HepG2 (cell line): ENCODE measurements around the gene LCE7A. TPM values are rescaled to one million over a fixed set of nuclear protein-coding genes. Genes with fewer than 3 reads are reported as not detected.

Source experiments
- ATAC-seq: fragments of 200-7000 bp; cut with Tn5 transposase; 3 replicates; pipeline ENCODE4 v1.9.1; 2020; ENCODE audit warnings: mild to moderate bottlenecking, moderate library complexity
- BruUV-seq: library from RNA; stranded (reverse); fragments of 400-500 nt; replicated peaks from 2 replicates; lab custom pipeline; 2021; lab: Mats Ljungman, UMichigan
- CTCF ChIA-PET: fragments of 300-600 bp; formaldehyde crosslinking; extraction: SDS; loops from one replicate; lab custom pipeline; 2021; ENCODE audit warnings: low total read pairs, inconsistent platforms, low intra/inter-chr PET ratio; lab: Yijun Ruan, JAX
- POLR2A ChIA-PET: fragments of 350-600 bp; sonication (Branson Sonifier 250); formaldehyde crosslinking; loops from one replicate; lab custom pipeline; 2020; ENCODE audit warnings: antibody characterized with exemption, inconsistent platforms; lab: Yijun Ruan, JAX
- DNase-seq: peaks from one replicate; pipeline ENCODE4 v3.0.0-alpha.2; 2015; ENCODE audit warnings: low spot score
- FAIRE-seq: peaks from 3 replicates; lab custom pipeline; 2011; peaks lifted over from hg19 to GRCh38; lab: Jason Lieb, UNC
- H2AFZ ChIP-seq: one replicate; pipeline ENCODE4 v1.6.1; 2011; ENCODE audit warnings: low read length, inconsistent platforms
- H3K27ac ChIP-seq: fragments of 300-600 bp; 3 replicates; pipeline ENCODE4 v1.8.0; 2011; ENCODE audit warnings: mixed run types, mild to moderate bottlenecking, mixed read lengths, low read length, inconsistent platforms; ENCODE audit not compliant: insufficient read depth; ENCODE audit errors: extremely low read length
- H3K27me3 ChIP-seq, 2 experiments: fragments of 200-600 bp in 1 of 2; 2 replicates in 1 of 2; 3 replicates in 1 of 2; pipeline versions ENCODE4 v1.6.0 to v1.8.0; 2011; ENCODE audit warnings: low read length in 2 of 2, mild to moderate bottlenecking in 2 of 2, moderate library complexity in 2 of 2, inconsistent platforms in 1 of 2; ENCODE audit not compliant: insufficient read depth in 2 of 2, control insufficient read depth in 1 of 2
- H3K36me3 ChIP-seq, 2 experiments: fragments of 200-600 bp in 1 of 2; replicated peaks in 1 of 2; 2 replicates in 1 of 2; 3 replicates in 1 of 2; pipeline versions ENCODE4 v1.5.1 to v1.8.0; 2011; ENCODE audit warnings: low read length in 2 of 2, inconsistent platforms in 1 of 2; ENCODE audit not compliant: insufficient read depth in 2 of 2, control insufficient read depth in 1 of 2
- H3K4me1 ChIP-seq: 2 replicates; pipeline ENCODE4 v1.5.1; 2012; ENCODE audit warnings: low read length, inconsistent platforms; ENCODE audit not compliant: insufficient read depth
- H3K4me2 ChIP-seq: 2 replicates; pipeline ENCODE4 v1.6.0; 2011; ENCODE audit warnings: low read depth, low read length, inconsistent platforms
- H3K4me3 ChIP-seq, 3 experiments: fragments of 200-600 bp in 1 of 3; sonication (generic), shearing (Covaris generic) in 1 of 3; replicated peaks in 1 of 3; 2 replicates each; pipeline ENCODE4 v1.5.1; 2011 to 2016; ENCODE audit warnings: low read length in 3 of 3, inconsistent platforms in 2 of 3, low read depth in 2 of 3, mild to moderate bottlenecking in 2 of 3, control low read depth in 1 of 3, mixed read lengths in 1 of 3; ENCODE audit not compliant: insufficient read depth in 1 of 3
- H3K79me2 ChIP-seq: one replicate; pipeline ENCODE4 v1.6.1; 2011; ENCODE audit warnings: low read length, inconsistent platforms; ENCODE audit not compliant: insufficient read depth
- H3K9ac ChIP-seq: 2 replicates; pipeline ENCODE4 v1.6.0; 2011; ENCODE audit warnings: mild to moderate bottlenecking, low read depth, low read length, inconsistent platforms; ENCODE audit not compliant: insufficient read depth
- H3K9me3 ChIP-seq: 2 replicates; pipeline ENCODE4 v1.5.1; 2012; ENCODE audit warnings: mild to moderate bottlenecking, low read length
- H4K20me1 ChIP-seq: 2 replicates; pipeline ENCODE4 v1.6.0; 2011; ENCODE audit warnings: inconsistent platforms, mild to moderate bottlenecking, low read length, moderate library complexity; ENCODE audit not compliant: insufficient read depth
- CEBPB ChIP-seq: IDR thresholded peaks from 2 replicates; pipeline ENCODE4 v1.6.1; 2011; ENCODE audit warnings: low read depth, low read length, improper control_type of control experiment, borderline replicate concordance
- FOXK2 ChIP-seq: fragments of 450-650 bp; IDR thresholded peaks from 2 replicates; pipeline ENCODE4 v1.6.1; 2016
- HMGXB4 ChIP-seq, 2 experiments: sonication (generic) in 1 of 2; formaldehyde crosslinking in 1 of 2; IDR thresholded peaks; 2 replicates each; pipeline versions ENCODE4 v1.4.0 to v1.6.1; 2018 to 2020; ENCODE audit warnings: missing genetic modification reagents in 2 of 2, borderline replicate concordance in 1 of 2, low read depth in 1 of 2, mild to moderate bottlenecking in 1 of 2, missing biosample characterization in 1 of 2
- ZNF337 ChIP-seq: sonication (generic); formaldehyde crosslinking; IDR thresholded peaks from 2 replicates; pipeline ENCODE4 v1.5.1; 2020; ENCODE audit warnings: missing genetic modification reagents, low read depth, mild to moderate bottlenecking, borderline replicate concordance
- ZNF407 ChIP-seq: sonication (generic); formaldehyde crosslinking; IDR thresholded peaks from one replicate; pipeline ENCODE4 v1.5.1; 2020; ENCODE audit warnings: mild to moderate bottlenecking, missing genetic modification reagents; ENCODE audit errors: not compliant biosample characterization
- ZNF432 ChIP-seq: sonication (generic); formaldehyde crosslinking; IDR thresholded peaks from 2 replicates; pipeline ENCODE4 v1.5.0; 2020; ENCODE audit warnings: missing genetic modification reagents, mild to moderate bottlenecking, borderline replicate concordance
- ZSCAN5A ChIP-seq: sonication (generic); formaldehyde crosslinking; IDR thresholded peaks from 2 replicates; pipeline ENCODE4 v1.8.0; 2022; ENCODE audit warnings: mild to moderate bottlenecking, missing genetic modification reagents, borderline replicate concordance
- in situ Hi-C: cut with HindIII; loops from 2 replicates; pipeline ENCODE4 v1.10.0; 2017; ENCODE audit warnings: low pct_unique_long_range_greater_than_20kb; ENCODE audit not compliant: extremely low pct_ligation_motif_present
- intact Hi-C: fragments of 100-400 bp; cut with micrococcal nuclease; formaldehyde crosslinking; loops from one replicate; pipeline ENCODE4 v1.10.0; 2022; ENCODE audit not compliant: unreplicated experiment
- polyA plus RNA-seq, 8 experiments: library from polyadenylated mRNA; depleted of rRNA in 3 of 8; stranded (reverse) in 7 of 8; unstranded in 1 of 8; fragments of >200 nt; fragmentation: Illumina TruSeq in 4 of 8; extraction: Trizol in 4 of 8; gene quantifications; 2 replicates each; pipeline versions ENCODE4 v1.2.1 to v1.2.3, GENCODE V29; 2011 to 2016; ENCODE audit warnings: low read depth in 4 of 8, missing spikeins in 1 of 8, mixed read lengths in 1 of 8; ENCODE audit not compliant: insufficient read depth in 1 of 8
- total RNA-seq, 5 experiments: library from RNA; depleted of rRNA; stranded (reverse); fragments of >200 nt; fragmentation: Illumina TruSeq; extraction: Trizol; gene quantifications; 2 replicates each; pipeline ENCODE4 v1.2.3, GENCODE V29; 2016; ENCODE audit warnings: low read depth in 1 of 5

Gene LCE7A
- total and polyA plus RNA-seq, 2 of the 13 experiments (the other 11 are each of a cell fraction or from before 2014, with no cell fraction given): not detected

GRCh38 chr1:152878042-152878441 is 18.2 kb downstream of the LCE7A start, which contains the start of gene SMCP (continued):
- no peak for TF ChIP-seq ZSCAN5A (CRISPR knock-in tag)
- no peak for TF ChIP-seq HMGXB4 (CRISPR knock-in tag; IDR thresholded peaks at IDR 0.05; ENCODE audit: borderline replicate concordance in 1 of 2, low read depth in 1 of 2)
- no peak for TF ChIP-seq ZNF337 (CRISPR knock-in tag)
- TF ChIP-seq FOXK2: no peak
- no peak for TF ChIP-seq ZNF432 (CRISPR knock-in tag)

- TF ChIP-seq ZNF407 (CRISPR knock-in tag) (no peak), CEBPB (peak; percentile 68)
- Histone ChIP-seq H3K9me3 (no peaks in the 10 kb centered on the region), H4K20me1 (no peaks in the 10 kb centered on the region), H3K79me2 (no peaks in the 10 kb centered on the region), H3K27me3 (no peaks in the 10 kb centered on the region), H3K27ac (no peak overlapping the region), H3K9ac (no peak overlapping the region), H3K36me3 (no peaks in the 10 kb centered on the region), H3K4me2 (no peak overlapping the region), H2AFZ (no peak overlapping the region), H3K4me1 (peaks cover 6% of the 10 kb centered on the region), H3K4me3 (no peak overlapping the region)
- in situ Hi-C loops (loop anchor here (10.0 kb wide), 2 partner anchors 315 to 345 kb away; no protein-coding TSS in a partner anchor), intact Hi-C loops (no loop called here)
- BruUV-seq: no TSS peak
- DNase-seq (no peak), FAIRE-seq (no peak), ATAC-seq (no peak)
- ChIA-PET CTCF (no interaction called here), POLR2A (no interaction called here)
Observed at GRCh38 chr1:152879559-152880198, 19.9 kb downstream of the LCE7A start.
